ENCODE measurements around the gene DAND5. TPM values are rescaled to one million over a fixed set of nuclear protein-coding genes. Genes with fewer than 3 reads are reported as not detected.

DAND5 gene
- polyA plus RNA-seq, 1 donor (not counting 4 experiments of a cell fraction or from before 2014, with no cell fraction given) = not detected

DNA sequence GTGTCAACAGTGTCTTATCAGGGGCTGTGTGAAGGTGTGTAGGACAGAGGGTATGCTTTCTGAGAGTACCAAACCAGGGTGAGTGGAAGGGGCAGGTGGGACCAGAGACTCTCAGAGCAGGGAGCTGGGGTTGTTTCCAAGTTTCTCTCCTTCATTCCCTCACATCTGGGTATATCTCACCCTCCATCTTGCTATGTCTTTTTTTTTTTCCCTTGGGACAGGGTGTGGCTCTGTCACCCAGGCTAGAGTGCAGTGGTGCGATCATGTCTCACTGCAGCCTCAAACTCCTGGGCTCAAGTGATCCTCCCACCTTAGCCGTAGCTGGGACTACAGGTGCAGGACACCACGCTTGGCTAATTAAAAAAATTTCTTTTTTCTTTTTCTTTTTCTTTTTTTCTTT, 10.6 kb downstream of the DAND5 start:
- DNase-seq (ENCODE audit: low read depth, low spot score) = no peak
- dilution Hi-C loops (cut with MboI; ENCODE audit: extremely low pct_ligation_motif_present, low sequenced_read_pairs) = no loop called here
- FAIRE-seq = no peak

DNA sequence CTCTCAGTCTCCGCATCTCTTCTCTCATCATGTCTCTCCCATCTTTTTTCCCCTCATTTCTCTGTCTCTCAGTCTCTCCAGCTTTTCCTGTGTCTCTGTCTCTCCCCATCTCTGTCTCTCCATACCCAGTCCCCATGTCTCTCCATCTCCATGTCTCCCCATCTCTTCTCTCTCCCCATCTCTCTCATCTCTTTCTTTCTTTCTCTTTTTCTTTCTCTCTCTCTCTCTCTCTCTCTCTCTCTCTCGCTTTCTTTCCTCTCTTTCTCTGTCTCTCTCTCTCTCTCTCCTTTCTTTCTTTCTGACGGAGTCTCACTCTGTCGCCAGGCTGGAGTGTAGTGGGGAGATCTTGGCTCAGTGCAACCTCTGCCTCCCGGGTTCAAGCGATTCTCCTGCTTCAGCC, 13.3 kb downstream of the DAND5 start:
- H3K79me2 ChIP-seq (ENCODE audit: control insufficient read depth, insufficient read depth, low read length) = no peaks in the 10 kb centered on the region
- no peaks in the 10 kb centered on the region for H3K9me3 ChIP-seq (ENCODE audit: control insufficient read depth, low read depth, low read length)
- DNase-seq (ENCODE audit: low read depth, low spot score) = no peak
- no peak overlapping the region for H3K4me2 ChIP-seq (ENCODE audit: control insufficient read depth, extremely low read depth, insufficient read depth, low read depth, low read length)
- H2AFZ ChIP-seq (ENCODE audit: control insufficient read depth, low read length) = no peak overlapping the region
- H3K27me3 ChIP-seq (ENCODE audit: control insufficient read depth, extremely low read depth, insufficient read depth, low read length) = no peaks in the 10 kb centered on the region
- H3K27ac ChIP-seq (ENCODE audit: control insufficient read depth, insufficient read depth, low read length) = no peak overlapping the region
- dilution Hi-C loops (cut with MboI; ENCODE audit: extremely low pct_ligation_motif_present, low sequenced_read_pairs) = no loop called here
- H4K20me1 ChIP-seq (ENCODE audit: control insufficient read depth, extremely low read depth, insufficient read depth, low read length) = no peaks in the 10 kb centered on the region
- no peak for FAIRE-seq
- H3K9me1 ChIP-seq (ENCODE audit: control insufficient read depth, extremely low read depth, insufficient read depth, low read length) = no peaks in the 10 kb centered on the region
- H3K36me3 ChIP-seq (ENCODE audit: control insufficient read depth in 2 of 2, extremely low read depth in 1 of 2, insufficient read depth in 2 of 2, low read length in 2 of 2) = no peaks in the 10 kb centered on the region
- no peak overlapping the region for H3K4me3 ChIP-seq (ENCODE audit: control insufficient read depth in 2 of 3, extremely low read depth in 1 of 3, insufficient read depth in 2 of 3, low read depth in 1 of 3, low read length in 3 of 3)
- H3K4me1 ChIP-seq (ENCODE audit: control insufficient read depth, extremely low read depth, insufficient read depth, low read length) = no peaks in the 10 kb centered on the region
- no peak overlapping the region for H3K9ac ChIP-seq (ENCODE audit: control insufficient read depth, extremely low read depth, insufficient read depth, low read length)
- TF ChIP-seq, protein P1, sequence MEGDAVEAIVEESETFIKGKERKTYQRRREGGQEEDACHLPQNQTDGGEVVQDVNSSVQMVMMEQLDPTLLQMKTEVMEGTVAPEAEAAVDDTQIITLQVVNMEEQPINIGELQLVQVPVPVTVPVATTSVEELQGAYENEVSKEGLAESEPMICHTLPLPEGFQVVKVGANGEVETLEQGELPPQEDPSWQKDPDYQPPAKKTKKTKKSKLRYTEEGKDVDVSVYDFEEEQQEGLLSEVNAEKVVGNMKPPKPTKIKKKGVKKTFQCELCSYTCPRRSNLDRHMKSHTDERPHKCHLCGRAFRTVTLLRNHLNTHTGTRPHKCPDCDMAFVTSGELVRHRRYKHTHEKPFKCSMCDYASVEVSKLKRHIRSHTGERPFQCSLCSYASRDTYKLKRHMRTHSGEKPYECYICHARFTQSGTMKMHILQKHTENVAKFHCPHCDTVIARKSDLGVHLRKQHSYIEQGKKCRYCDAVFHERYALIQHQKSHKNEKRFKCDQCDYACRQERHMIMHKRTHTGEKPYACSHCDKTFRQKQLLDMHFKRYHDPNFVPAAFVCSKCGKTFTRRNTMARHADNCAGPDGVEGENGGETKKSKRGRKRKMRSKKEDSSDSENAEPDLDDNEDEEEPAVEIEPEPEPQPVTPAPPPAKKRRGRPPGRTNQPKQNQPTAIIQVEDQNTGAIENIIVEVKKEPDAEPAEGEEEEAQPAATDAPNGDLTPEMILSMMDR (optimal IDR thresholded peaks at IDR 0.05 in 1 of 3, IDR thresholded peaks at IDR 0.05 in 1 of 3, conservative IDR thresholded peaks at IDR 0.05 in 1 of 3; ENCODE audit: extremely low read depth in 1 of 3, insufficient read depth in 2 of 3, low read length in 3 of 3) = no peak
- TF ChIP-seq EZH2 (IDR thresholded peaks at IDR 0.05; ENCODE audit: low read length) = no peak

More for the DNA sequence above, 10.6 kb downstream of the DAND5 start:
- H3K4me3 ChIP-seq (ENCODE audit: control insufficient read depth in 2 of 3, extremely low read depth in 1 of 3, insufficient read depth in 2 of 3, low read depth in 1 of 3, low read length in 3 of 3) = no peak overlapping the region
- no peak overlapping the region for H3K9ac ChIP-seq (ENCODE audit: control insufficient read depth, extremely low read depth, insufficient read depth, low read length)
- no peaks in the 10 kb centered on the region for H3K9me1 ChIP-seq (ENCODE audit: control insufficient read depth, extremely low read depth, insufficient read depth, low read length)
- H3K4me2 ChIP-seq (ENCODE audit: control insufficient read depth, extremely low read depth, insufficient read depth, low read depth, low read length) = no peak overlapping the region
- TF ChIP-seq, protein P1 (optimal IDR thresholded peaks at IDR 0.05 in 1 of 3, IDR thresholded peaks at IDR 0.05 in 1 of 3, conservative IDR thresholded peaks at IDR 0.05 in 1 of 3; ENCODE audit: extremely low read depth in 1 of 3, insufficient read depth in 2 of 3, low read length in 3 of 3) = no peak
- TF ChIP-seq EZH2 (IDR thresholded peaks at IDR 0.05; ENCODE audit: low read length) = no peak
- H3K36me3 ChIP-seq (ENCODE audit: control insufficient read depth in 2 of 2, extremely low read depth in 1 of 2, insufficient read depth in 2 of 2, low read length in 2 of 2) = no peaks in the 10 kb centered on the region
- H3K9me3 ChIP-seq (ENCODE audit: control insufficient read depth, low read depth, low read length) = no peaks in the 10 kb centered on the region
- H2AFZ ChIP-seq (ENCODE audit: control insufficient read depth, low read length) = no peak overlapping the region
- H3K79me2 ChIP-seq (ENCODE audit: control insufficient read depth, insufficient read depth, low read length) = no peaks in the 10 kb centered on the region
- no peaks in the 10 kb centered on the region for H3K27me3 ChIP-seq (ENCODE audit: control insufficient read depth, extremely low read depth, insufficient read depth, low read length)
- no peaks in the 10 kb centered on the region for H3K4me1 ChIP-seq (ENCODE audit: control insufficient read depth, extremely low read depth, insufficient read depth, low read length)
- no peak overlapping the region for H3K27ac ChIP-seq (ENCODE audit: control insufficient read depth, insufficient read depth, low read length)
- no peaks in the 10 kb centered on the region for H4K20me1 ChIP-seq (ENCODE audit: control insufficient read depth, extremely low read depth, insufficient read depth, low read length)
